BLaER1 treated with 17β-estradiol and CSF1 and Interleukin-3, amounts not matched to agents 10 nM and 100 nM (cell line): ENCODE data around the gene ZNF423.

Experiments
- H3K27ac ChIP-seq, 11 experiments: shearing (Covaris generic); formaldehyde crosslinking; 2 replicates each; pipeline ENCODE4 v1.8.1; 2022
- H3K27me3 ChIP-seq, 11 experiments: shearing (Covaris generic); formaldehyde crosslinking; 2 replicates each; pipeline ENCODE4 v1.8.1; 2022
- H3K36me3 ChIP-seq, 11 experiments: shearing (Covaris generic); formaldehyde crosslinking; 2 replicates each; pipeline ENCODE4 v1.8.1; 2022
- H3K4me1 ChIP-seq, 10 experiments: shearing (Covaris generic); formaldehyde crosslinking; 2 replicates each; pipeline ENCODE4 v1.8.1; 2022
- H3K4me2 ChIP-seq, 11 experiments: shearing (Covaris generic); formaldehyde crosslinking; 2 replicates each; pipeline ENCODE4 v1.8.1; 2022
- H3K4me3 ChIP-seq, 10 experiments: shearing (Covaris generic); formaldehyde crosslinking; 2 replicates each; pipeline ENCODE4 v1.8.1; 2022
- H3K9ac ChIP-seq, 11 experiments: shearing (Covaris generic); formaldehyde crosslinking; 2 replicates each; pipeline ENCODE4 v1.8.1; 2022
- H3K9me3 ChIP-seq, 11 experiments: shearing (Covaris generic); formaldehyde crosslinking; replicated peaks in 1 of 11; 2 replicates each; pipeline ENCODE4 v1.8.1; 2022
- H4K20me1 ChIP-seq, 11 experiments: shearing (Covaris generic); formaldehyde crosslinking; 2 replicates each; pipeline ENCODE4 v1.8.1; 2022
- Cebpa-rat ChIP-seq, 11 experiments: shearing (Covaris generic); IDR thresholded peaks; 2 replicates each; pipeline ENCODE4 v1.8.1; 2022

ZNF423 gene

GRCh38 chr16:49581630-49582298 lies 274.1 kb downstream of the ZNF423 start:
- TF ChIP-seq Cebpa-rat (IDR thresholded peaks at IDR 0.05) = no peak
- Histone ChIP-seq H3K27me3 (no peaks in the 10 kb centered on the region), H3K4me1 (peaks cover 0 to 19% (median 13%) of the 10 kb centered on the region in 10 experiments; a peak in 14 of 20 replicates), H3K4me3 (no peak overlapping the region), H3K36me3 (peaks cover 0 to 4% (median 0%) of the 10 kb centered on the region in 11 experiments; a peak in 2 of 22 replicates), H3K9me3 (no peaks in the 10 kb centered on the region), H3K4me2 (no peak overlapping the region), H3K9ac (no peak overlapping the region), H4K20me1 (peaks cover 0 to 13% (median 0%) of the 10 kb centered on the region in 11 experiments; a peak in 4 of 22 replicates), H3K27ac (no peak overlapping the region)

GRCh38 chr16:49580751-49581303 lies 275.1 kb downstream of the ZNF423 start:
- Histone ChIP-seq H3K27ac (no peak overlapping the region), H3K4me2 (peak overlapping the region in 2 of 11 experiments; percentile 20 to 21; a peak in 3 of 22 replicates), H3K9ac (no peak overlapping the region; a peak in 1 of 22 replicates), H3K27me3 (no peaks in the 10 kb centered on the region), H3K9me3 (no peaks in the 10 kb centered on the region), H4K20me1 (peaks cover 0 to 13% (median 0%) of the 10 kb centered on the region in 11 experiments; a peak in 4 of 22 replicates), H3K4me1 (peaks cover 3 to 23% (median 16%) of the 10 kb centered on the region in 10 experiments), H3K36me3 (peaks cover 0 to 4% (median 0%) of the 10 kb centered on the region in 11 experiments; a peak in 1 of 22 replicates), H3K4me3 (no peak overlapping the region)
- TF ChIP-seq Cebpa-rat (IDR thresholded peaks at IDR 0.05) = no peak

- no peak for TF ChIP-seq Cebpa-rat (IDR thresholded peaks at IDR 0.05)
- H3K27ac ChIP-seq = no peak overlapping the region
Observed at GRCh38 chr16:49578435-49579024, 277.4 kb downstream of the ZNF423 start.

GRCh38 chr16:49578018-49578417 lies 277.9 kb downstream of the ZNF423 start:
- Histone ChIP-seq H3K9ac (no peak overlapping the region), H4K20me1 (peaks cover 0 to 13% (median 0%) of the 10 kb centered on the region in 11 experiments; a peak in 3 of 22 replicates), H3K4me1 (peaks cover 19 to 45% (median 39%) of the 10 kb centered on the region in 10 experiments), H3K36me3 (peaks cover 0 to 6% (median 0%) of the 10 kb centered on the region in 11 experiments; a peak in 3 of 22 replicates), H3K27ac (no peak overlapping the region), H3K4me3 (no peak overlapping the region), H3K4me2 (peak overlapping the region in 4 of 11 experiments; percentile 12 to 30 (median 20); a peak in 2 of 22 replicates), H3K27me3 (no peaks in the 10 kb centered on the region), H3K9me3 (no peaks in the 10 kb centered on the region)
- TF ChIP-seq Cebpa-rat (IDR thresholded peaks at IDR 0.05) = no peak

More at GRCh38 chr16:49578435-49579024, 277.4 kb downstream of the ZNF423 start:
- no peak overlapping the region for H3K9ac ChIP-seq
- H4K20me1 ChIP-seq = peaks cover 0 to 13% (median 0%) of the 10 kb centered on the region in 11 experiments; a peak in 3 of 22 replicates
- H3K9me3 ChIP-seq = no peaks in the 10 kb centered on the region
- peak overlapping the region in 4 of 11 experiments; percentile 12 to 30 (median 20); a peak in 3 of 22 replicates for H3K4me2 ChIP-seq
- H3K27me3 ChIP-seq = no peaks in the 10 kb centered on the region
- no peak overlapping the region for H3K4me3 ChIP-seq
- H3K36me3 ChIP-seq = 0 out of 22 replicates have a peak, but pooled peaks cover 0 to under 1% (median 0%) of the 10 kb centered on the region in 11 experiments
- H3K4me1 ChIP-seq = peaks cover 19 to 45% (median 39%) of the 10 kb centered on the region in 10 experiments

- no peaks in the 10 kb centered on the region for H3K9me3 ChIP-seq
- H3K4me3 ChIP-seq = no peak overlapping the region
- no peak overlapping the region for H3K27ac ChIP-seq
- H3K4me1 ChIP-seq = peaks cover 19 to 45% (median 39%) of the 10 kb centered on the region in 10 experiments
- H3K36me3 ChIP-seq = peaks cover 0 to 15% (median 6%) of the 10 kb centered on the region in 11 experiments; a peak in 5 of 22 replicates
- H4K20me1 ChIP-seq = peaks cover 0 to 9% (median 0%) of the 10 kb centered on the region in 11 experiments; a peak in 3 of 22 replicates
- TF ChIP-seq Cebpa-rat (IDR thresholded peaks at IDR 0.05) = no peak
- H3K27me3 ChIP-seq = no peaks in the 10 kb centered on the region
- H3K9ac ChIP-seq = no peak overlapping the region
- H3K4me2 ChIP-seq = no peak overlapping the region
Observed at GRCh38 chr16:49576941-49577340, 279.0 kb downstream of the ZNF423 start.

GRCh38 chr16:49576173-49576494 lies 279.8 kb downstream of the ZNF423 start:
- Histone ChIP-seq H3K9me3 (no peaks in the 10 kb centered on the region), H3K4me1 (peaks cover 19 to 45% (median 39%) of the 10 kb centered on the region in 10 experiments), H3K27me3 (no peaks in the 10 kb centered on the region), H3K4me3 (no peak overlapping the region), H3K4me2 (peak overlapping the region in 8 of 11 experiments; percentile 8 to 82 (median 78); a peak in 11 of 22 replicates), H4K20me1 (peaks cover 0 to 6% (median 0%) of the 10 kb centered on the region in 11 experiments; a peak in 2 of 22 replicates), H3K36me3 (peaks cover 0 to 15% (median 6%) of the 10 kb centered on the region in 11 experiments; a peak in 5 of 22 replicates), H3K27ac (peak overlapping the region in 6 of 11 experiments; percentile 13 to 70 (median 62); a peak in 9 of 22 replicates), H3K9ac (no peak overlapping the region)
- TF ChIP-seq Cebpa-rat (IDR thresholded peaks at IDR 0.05) = no peak

GRCh38 chr16:49575346-49576172 lies 280.4 kb downstream of the ZNF423 start:
- Histone ChIP-seq H3K9ac (peak overlapping the region; percentile 4 to 67 (median 62); a peak in 19 of 22 replicates), H3K4me3 (0 out of 20 replicates have a peak overlapping the region, but pooled peaks of 1 of the 10 experiments have one; percentile 21), H3K36me3 (peaks cover 0 to 15% (median 6%) of the 10 kb centered on the region in 11 experiments; a peak in 5 of 22 replicates), H3K9me3 (no peaks in the 10 kb centered on the region), H3K4me2 (peak overlapping the region; percentile 70 to 82 (median 77)), H3K27me3 (no peaks in the 10 kb centered on the region), H3K27ac (peak overlapping the region; percentile 35 to 76 (median 64); a peak in 21 of 22 replicates), H3K4me1 (peaks cover 19 to 42% (median 35%) of the 10 kb centered on the region in 10 experiments), H4K20me1 (peaks cover 0 to 6% (median 0%) of the 10 kb centered on the region in 11 experiments; a peak in 2 of 22 replicates)
- TF ChIP-seq Cebpa-rat (IDR thresholded peaks at IDR 0.05) = no peak

- TF ChIP-seq Cebpa-rat (IDR thresholded peaks at IDR 0.05) = no peak
Observed at GRCh38 chr16:49574826-49575225, 281.1 kb downstream of the ZNF423 start.

More at GRCh38 chr16:49574826-49575225, 281.1 kb downstream of the ZNF423 start:
- 0 out of 20 replicates have a peak overlapping the region, but pooled peaks of 1 of the 10 experiments have one; percentile 21 for H3K4me3 ChIP-seq
- peak overlapping the region; percentile 35 to 76 (median 64); a peak in 20 of 22 replicates for H3K27ac ChIP-seq
- H3K9me3 ChIP-seq = no peaks in the 10 kb centered on the region
- H3K4me2 ChIP-seq = peak overlapping the region; percentile 70 to 82 (median 77)
- peaks cover 19 to 40% (median 34%) of the 10 kb centered on the region in 10 experiments for H3K4me1 ChIP-seq
- H3K27me3 ChIP-seq = no peaks in the 10 kb centered on the region
- peaks cover 0 to 6% (median 0%) of the 10 kb centered on the region in 11 experiments; a peak in 2 of 22 replicates for H4K20me1 ChIP-seq
- peak overlapping the region; percentile 4 to 67 (median 62); a peak in 19 of 22 replicates for H3K9ac ChIP-seq
- peaks cover 0 to 15% (median 6%) of the 10 kb centered on the region in 11 experiments; a peak in 5 of 22 replicates for H3K36me3 ChIP-seq
